Measurements from ENCODE around the gene PYY.
"Not testable (repeated sequence)": the region's sequence is repeated elsewhere in the genome, so short reads cannot be mapped to it uniquely, and the experiment has no call there.

PYY gene

DNA sequence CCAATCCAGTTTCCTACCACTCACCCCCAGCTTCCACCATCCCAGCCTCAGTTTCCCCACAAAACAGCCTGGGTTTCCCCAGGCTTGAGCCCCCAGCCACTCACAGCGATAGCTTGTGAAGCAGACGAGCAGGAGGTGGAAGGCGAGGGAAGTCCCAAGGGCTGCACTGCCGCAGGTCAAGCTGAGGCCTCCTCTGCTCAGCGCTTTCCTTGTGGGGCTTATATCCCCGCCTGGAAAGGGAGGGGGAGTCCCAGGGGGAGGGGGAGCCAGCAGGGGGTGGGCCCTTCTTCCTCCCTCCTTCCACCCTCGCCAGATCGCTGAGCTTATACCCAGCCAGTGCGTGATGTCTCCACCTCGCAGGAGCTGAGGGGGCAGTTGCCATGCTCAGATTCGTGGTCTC, at the start of gene PYY:
PYY (minus strand) TSS at position 195 of the 400 bp plus-strand sequence. CDS start 457 bp downstream, outside the sequence.
- DNase-seq = no peak

DNA sequence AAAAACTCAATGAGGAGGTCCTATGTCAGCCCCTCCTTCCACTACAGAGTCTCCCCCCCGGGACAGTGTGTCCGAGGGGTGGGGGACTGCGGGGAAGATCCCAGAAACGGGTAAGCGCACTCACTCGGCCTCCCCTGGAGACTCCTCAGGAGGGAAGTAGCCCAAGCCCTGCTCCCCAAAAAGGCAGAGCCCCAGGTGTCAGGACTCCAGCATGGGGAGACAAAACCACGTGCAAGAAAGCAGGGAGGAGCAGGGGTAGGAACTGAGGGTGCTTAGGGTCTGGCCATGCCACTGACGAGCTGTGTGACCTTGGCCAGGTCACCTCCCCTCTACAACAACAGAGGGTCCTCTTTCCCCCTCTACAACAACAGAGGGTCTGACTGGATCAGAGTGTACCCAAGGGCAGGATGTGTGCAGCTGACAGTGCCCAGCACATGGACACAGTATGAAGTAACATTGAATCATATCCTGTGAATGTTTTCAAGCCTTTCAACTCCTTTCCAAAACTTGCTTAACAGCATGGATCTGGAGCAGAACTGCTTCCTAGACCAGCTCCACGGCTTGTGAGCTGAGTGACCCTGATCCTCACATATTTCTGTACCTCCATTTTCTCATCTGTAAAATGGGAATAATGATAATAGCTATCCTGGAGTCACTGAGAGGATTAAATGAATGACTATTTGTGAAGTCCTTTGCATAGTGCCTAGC, 48.6 kb upstream of the PYY start:
- no peak for DNase-seq

DNA sequence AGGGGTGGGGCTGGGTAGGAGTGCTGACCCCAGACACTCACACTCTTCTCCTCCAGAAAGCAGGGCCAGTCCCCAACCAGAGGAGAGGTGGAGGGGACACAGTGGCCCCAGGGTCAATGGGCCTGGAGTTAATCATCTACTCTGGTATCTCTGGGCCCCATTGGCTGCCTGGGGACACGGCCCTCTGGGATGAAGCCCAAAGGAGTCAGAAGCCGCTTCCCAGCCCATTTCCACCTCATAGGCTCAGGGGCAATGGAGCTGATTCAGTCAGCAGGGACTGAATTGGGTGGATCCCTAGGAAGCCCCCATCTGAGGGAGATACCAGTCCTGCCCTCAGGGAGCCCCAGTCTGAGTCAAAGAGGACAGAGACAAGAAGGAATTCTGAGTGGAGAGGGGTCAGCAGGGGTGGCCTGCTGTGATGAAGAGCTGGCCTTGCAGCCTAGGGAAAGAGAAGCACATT, 47.8 kb upstream of the PYY start:
- DNase-seq = no peak

DNA sequence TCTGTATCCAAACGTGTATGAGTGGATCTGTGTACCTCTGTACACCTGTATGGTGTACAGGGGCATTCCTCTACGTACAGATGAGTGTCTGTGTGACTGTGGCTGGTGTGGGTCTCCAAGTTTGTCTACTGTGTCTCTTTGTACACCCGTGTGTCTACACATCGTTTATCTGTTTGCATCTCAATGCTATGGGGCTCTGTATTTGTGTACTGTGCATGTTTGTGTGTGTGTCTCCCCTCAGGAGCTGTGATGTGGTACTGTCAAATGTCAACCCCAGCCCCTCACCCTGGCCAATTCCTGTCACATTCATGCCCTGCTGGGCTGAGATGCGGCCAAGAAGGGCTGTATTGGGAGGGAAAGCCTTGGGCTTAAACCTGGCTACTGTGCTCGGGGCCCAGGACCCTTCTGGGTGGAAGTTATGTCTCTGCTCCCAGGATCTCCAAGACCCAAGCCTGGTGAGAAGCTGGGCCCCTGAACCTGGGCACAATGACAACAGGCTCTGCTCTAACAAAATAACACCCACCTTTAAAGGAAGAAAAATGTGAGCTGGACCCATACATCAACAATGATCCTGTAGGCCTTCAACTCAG, 47.2 kb upstream of the PYY start:
- no peak for DNase-seq

DNA sequence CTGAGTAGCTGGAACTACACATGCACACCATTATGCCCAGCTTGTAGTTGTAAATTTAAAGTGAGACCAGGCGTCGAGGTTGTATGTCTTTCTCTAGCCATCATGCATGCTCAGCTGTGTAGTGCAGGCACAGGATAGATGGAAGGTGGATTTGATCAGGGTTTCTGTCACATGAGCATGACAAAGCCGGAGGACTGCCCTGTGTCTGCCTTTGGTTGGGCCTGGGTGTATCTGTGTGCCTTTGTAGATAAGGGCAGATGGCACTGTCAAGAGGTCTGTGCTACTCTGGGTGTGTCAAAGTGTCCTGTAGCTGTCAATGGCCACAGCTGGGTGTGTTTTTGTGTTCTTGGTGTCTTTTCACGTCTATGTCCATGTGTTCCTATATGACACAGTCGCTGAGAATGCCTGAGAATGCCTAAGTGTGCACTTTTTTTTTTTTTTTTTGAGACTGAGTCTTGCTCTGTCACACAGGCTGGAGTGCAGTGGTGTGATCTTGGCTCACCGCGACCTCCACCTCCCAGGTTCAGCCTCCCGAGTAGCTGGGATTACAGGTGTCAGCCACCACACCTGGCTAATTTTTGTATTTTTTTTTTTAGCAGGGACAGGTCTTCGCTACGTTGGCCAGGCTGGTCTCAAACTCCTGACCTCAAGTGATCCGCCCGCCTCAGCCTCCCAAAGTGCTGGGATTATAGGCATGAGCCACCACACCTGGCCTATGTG, 46.6 kb upstream of the PYY start:
- no peak for DNase-seq

DNA sequence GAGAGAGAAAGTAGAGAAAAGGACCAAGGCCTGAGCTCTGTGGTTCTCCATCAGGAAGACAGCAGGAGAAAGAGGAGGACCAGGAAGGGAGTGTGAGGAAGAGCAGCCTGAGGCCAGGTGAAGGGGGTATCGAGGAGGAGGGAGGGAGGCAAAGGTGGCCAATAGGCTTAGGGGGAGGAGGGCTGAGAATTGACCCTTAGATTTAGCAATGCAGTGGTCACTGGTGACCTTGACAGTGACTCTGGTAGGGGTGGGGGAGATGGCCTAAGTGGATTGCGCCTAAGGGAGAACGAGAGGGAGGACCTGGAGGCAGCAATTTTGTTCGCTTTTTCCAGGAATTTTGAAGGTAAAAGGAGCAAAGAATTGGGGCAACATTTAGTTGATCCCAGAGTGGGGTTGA, 45.3 kb upstream of the PYY start:
- no peak for DNase-seq

DNA sequence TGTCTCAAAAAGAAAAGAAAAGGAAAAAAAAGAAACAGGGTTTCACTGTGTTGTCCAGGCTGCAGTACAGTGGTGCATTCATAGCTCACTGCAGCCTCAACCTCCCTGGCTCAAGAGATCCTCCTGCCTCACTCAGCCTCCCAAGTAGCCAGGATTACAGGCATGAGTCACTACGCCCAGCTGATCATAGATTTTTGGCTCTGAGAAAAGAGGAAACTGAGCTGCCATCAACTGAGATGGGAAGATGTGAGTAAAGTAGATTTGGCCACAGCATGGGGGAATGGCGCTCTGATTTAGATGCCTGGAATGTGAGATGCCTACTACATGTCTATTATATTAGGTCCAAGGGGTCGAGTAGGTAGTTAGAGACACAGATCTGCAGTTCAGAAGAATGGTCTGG, 44.8 kb upstream of the PYY start:
- no peak for DNase-seq

DNA sequence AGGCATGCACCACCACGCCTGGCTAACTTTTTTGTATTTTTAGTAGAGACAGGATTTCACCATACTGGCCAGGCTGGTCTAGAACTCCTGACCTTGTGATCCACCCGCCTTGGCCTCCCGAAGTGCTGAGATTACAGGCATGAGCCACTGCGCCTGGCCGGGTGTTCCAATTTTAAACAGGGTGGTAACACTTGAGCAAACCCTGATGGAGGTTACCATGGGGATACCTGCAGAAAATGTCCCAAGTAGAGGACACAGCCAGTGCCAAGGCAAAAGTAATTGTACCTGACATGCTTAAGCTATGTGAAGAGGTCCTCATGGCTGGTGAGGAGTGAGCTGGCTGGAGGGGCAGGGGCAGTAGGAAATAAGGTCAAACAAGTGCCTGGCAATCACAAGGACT, 43.4 kb upstream of the PYY start:
- DNase-seq = not testable (repeated sequence)

DNA sequence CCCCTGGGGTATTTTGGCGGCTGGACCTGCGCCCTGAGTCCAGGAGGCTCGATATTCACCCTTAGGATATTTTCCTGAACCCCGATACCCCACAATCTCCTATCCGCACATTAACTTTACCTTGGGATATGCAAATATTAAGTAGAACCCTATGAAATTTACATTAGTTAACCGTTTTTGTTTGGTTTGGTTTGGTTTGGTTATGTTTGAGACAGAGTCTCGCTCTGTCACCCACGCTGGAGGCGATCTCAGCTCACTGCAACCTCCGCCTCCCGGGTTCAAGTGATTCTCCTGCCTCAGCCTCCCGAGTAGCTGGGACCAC, 41.4 kb upstream of the PYY start:
- DNase-seq = no peak

DNA sequence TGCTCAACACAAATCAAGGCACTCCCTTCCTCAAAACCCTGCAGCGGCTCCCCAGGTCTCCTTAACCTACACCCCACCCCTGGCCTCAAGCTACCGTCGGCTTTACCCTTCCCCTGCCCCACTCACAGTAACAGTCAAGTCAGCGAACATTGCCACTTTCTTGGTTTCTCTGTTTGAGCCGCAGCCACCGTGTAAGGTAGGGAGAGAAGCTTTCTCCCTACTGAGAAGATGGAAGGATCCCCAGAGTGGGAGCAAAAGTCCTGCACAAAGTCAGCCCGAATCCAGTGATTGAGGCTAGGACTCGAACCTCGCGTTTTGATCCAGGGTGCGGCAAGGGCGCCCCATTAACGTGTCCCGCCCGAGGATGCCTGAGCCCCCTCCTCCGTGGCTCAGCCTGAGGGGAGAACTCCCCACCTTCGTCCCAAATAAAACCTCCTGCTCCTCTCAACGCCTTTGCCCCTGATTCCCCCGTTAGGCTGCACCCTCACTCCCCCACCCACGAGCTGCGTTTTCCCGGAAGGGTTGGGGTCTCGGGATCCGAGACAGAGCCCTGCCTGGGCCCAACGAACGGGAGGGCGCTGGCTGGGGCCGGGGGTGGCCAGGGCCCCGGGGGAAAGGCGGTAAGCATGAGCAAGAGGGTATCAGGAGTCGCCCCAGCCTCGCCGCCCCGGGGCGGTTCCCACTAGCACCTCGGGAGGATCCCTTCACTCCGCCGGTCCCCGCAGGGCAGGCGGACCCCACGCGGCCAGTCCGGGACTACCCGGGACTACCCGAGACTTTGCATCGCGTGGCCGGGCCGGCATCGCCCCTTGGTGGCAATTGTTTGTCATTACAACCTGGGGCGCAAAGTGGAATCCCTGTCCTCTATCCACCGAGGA, 40.8 kb upstream of the PYY start:
- peak; percentile 72 for DNase-seq

DNA sequence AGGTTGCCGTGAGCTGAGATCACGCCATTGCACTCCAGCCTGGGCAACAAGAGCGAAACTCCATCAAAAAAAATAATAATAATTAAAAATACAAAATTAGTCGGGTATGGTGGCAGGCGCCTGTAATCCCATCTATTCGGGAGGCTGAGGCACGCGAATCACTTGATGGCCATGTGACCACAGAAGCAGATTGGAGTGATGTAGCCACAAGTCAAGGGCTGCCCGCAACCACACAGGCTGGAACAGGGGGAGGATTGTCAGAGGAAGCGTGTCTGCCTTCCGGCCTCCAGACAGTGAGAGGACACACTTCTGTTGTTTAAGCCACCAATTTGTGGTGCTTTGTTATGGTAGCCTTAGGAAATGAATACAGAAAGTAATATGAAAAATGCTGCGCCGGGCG, 38.9 kb upstream of the PYY start:
- no peak for DNase-seq

DNA sequence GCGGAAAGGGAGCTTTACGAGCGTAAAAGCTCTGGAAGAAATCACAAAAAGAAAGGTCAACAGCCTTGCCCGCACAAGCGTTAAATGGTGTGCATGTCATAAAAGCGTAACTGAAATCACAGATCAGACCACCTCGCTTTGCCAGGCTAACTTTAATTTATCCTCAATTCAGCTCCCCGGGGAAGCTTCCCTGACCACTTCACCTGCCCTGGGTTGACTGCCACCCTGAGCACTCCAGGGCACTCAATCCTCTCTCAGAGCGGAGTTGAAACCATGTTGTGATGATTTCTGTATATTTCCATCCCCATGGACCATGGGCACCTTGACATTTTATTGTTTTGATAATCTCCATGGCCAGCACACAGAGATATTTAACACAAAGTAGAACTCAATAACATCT, 34.6 kb upstream of the PYY start:
- DNase-seq = no peak

DNA sequence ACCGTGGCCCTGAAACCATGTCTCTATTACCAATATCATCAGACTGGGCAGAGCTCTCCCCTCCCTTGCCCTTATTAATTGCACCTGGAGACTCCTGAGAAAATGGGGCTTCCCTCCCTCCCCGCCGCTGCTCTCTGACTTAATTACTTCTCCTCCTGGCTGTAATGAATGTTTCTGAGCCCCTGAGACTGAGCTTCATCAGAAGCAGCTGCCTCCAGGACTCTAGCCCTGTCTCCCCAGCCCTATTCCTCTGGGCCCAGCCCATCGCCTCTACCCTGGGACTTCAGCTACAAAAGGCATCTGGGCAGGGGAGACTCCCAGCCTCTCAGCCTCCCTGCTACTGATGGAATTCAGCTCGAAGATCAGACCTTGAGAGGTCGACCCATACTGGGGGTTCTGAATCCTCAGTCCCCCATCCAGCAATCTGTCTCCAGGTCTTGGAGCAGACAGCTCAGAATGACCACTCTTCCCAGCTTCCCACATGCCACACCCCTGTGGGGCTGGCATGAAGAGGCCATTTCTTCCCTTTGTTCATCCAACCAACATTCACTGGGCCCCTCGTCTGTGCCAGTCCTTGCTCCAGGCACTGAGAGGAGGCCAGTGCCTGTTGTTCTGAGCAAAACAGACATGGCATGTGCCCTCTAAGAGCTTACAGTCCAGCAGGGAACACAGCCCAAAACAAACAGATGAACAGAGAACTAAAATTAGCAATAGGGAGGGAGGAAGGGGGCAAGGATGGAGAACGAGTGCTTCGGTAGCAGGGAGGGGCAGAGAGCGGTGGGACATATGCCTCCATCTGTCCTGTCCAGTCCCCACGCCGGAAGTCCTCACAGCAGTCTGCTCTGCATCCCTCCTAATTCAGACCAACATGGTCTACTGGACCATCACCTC, 33.6 kb upstream of the PYY start:
- no peak for DNase-seq

DNA sequence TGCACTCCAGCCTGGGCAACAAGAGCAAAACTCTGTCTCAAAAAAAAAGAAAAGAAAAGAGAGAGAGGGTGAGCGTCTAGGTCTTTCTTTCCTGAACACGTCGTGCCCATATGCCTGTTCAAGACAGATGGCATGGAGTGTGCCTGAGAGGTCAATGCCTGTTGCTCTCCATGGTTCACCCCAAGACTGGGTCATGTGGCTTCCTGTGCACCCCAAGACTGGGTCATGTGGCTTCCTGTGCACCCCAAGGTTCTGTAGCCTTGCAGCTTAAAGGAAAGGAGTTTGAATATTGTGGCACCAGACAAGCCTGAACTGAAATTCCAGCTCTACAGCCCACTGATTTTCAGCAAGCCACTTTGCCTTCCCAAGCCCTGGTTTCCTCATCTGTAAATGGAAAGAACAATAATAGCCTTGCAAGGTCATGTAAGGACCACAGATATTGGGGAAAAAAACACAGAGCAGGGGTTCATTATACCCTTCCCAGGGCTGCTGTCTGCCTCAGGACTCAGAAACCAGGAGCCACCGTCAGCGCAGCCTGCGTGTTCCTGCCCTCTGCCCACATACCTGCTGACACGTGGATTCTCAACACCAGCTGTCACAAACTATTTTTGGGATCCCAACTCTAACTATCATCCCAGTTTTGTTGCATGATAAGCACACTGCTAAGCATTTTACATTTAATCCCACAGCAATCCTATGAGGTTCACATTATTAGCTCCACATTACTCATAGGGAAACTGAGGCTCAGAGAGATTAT, 32.7 kb upstream of the PYY start:
- no peak for DNase-seq

DNA sequence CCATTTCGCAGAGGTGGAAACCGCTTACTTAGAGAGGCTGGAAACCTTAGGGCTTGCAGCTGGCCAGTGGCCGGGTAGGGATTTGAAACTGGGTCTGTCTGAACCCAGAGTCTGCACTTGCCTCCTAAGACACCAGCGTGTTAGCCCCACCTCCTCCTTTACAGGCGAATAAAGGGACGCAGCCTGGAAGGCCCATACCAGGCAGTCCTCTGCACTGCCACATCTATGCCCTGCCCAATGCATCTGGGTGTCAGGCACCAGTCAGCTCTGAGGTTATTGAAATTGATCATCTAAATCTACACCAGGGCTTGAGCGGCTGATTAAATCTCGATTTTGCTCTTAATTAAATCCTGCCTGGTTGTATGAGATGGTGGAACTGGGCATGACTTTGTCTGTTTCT, 30.8 kb upstream of the PYY start:
- DNase-seq = no peak

DNA sequence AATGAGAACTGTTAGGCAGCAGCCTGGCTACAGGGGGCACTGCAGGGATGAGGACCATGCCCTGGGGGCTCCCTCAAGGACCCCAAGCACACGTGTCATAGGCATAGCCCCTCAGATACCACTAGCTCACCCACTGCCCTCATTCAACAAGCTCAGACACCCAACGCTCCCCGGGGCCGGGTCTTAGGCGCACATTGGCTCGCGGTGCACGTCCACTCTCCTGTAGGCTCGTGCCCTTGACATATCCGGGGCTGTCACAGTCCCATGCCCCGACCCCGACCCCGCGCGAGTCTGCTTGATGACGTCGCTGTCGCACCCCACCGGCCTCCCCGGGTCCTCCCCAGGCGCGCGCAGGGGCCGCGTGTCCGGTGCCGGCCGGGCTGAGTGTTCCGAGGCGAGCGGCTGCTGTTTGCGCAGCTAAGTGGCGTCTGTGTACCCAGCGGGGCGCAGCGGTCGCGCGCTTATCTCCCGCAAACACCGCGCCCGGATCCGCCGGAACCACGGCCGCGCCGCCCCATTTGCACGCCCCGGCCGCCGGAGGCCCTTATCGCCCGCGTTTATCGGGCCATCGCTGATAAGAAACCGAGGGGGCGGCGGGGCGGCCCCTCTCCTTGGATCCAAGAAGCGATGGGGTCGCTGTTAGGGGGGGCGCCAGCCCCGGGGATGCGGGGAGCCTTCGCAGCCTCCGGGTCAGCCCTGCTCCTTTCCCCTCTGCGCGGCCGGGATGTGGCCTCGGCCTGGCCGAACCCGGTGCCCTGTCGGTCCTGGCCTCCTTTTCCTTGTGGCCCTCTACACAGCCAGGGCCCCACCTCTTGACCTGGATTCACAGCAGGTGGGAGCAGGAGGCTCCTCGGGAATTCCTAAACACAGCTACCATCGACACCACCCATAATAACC, 30.0 kb upstream of the PYY start:
- DNase-seq = no peak

DNA sequence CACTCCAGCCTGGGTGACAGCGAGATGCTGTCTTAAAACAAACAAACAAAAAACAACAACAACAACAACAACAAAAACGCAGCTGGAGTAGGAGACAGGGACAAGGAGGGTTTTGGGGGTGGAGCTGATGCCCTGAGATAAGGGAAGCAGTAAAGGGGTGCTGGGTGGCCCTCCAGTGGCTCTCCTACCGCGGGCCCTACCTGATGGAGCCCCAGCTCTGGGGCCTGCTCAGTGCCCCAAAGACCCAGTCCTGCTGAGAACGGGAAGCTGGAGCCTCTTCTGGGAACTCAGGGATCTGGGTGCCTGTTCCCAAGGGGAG, 29.4 kb upstream of the PYY start:
- no peak for DNase-seq

DNA sequence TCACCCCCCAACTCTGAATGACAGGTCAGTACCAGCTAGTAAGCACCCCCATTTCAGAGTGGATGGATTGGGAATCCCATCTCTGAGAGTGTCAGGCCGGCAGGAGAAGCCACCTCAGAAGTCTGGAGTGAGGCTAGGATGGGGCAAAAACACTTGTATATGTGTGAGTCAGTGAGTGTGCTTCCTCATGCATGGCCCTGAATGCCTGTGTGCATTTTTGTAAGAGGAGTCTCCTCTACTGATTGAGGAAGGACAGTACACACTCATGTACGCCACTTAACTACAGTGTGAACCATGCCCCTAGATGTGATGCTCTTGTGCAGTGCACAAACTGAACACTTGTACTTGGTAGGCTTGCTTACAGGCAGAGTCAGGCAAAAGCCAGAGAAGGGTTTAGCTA, 28.4 kb upstream of the PYY start:
- no peak for DNase-seq

DNA sequence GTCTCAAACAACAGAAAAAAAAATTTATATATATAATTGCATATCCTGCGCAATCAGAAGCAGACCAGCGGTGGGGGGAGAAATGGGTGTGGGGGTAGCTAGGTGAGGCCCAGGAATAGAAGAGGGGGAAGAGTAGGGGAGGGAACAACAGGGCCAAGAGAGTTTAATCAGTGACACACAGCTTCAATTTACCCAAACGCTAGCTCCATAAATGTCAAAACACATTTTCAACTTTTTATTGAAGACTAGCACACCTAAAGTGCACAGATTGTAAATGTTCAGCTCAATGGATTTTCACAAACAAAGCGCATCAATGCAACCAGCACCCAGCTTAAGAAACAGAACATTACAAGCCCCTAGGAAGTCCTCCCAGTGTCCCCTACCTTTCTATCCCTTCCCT, 25.9 kb upstream of the PYY start:
- DNase-seq = no peak

DNA sequence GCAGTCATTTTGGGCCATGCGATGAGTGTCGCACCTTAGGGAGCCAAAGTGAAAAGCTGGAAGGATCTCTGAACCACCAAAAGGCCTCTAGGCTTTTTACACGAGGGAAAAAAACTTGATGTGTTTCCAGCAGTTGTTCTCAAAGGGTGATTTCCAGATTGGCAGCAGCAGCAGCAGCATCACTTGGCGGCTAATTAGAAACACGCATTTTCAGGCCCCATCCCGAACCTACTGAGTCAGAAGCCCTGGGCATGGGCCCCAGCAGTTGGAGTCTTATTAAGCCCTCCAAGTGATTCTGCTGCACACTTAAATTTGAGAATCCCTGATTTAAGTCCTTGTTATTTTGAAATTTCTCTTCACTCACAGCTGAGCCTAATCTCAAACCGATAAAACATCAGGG, 25.3 kb upstream of the PYY start:
- no peak for DNase-seq

DNA sequence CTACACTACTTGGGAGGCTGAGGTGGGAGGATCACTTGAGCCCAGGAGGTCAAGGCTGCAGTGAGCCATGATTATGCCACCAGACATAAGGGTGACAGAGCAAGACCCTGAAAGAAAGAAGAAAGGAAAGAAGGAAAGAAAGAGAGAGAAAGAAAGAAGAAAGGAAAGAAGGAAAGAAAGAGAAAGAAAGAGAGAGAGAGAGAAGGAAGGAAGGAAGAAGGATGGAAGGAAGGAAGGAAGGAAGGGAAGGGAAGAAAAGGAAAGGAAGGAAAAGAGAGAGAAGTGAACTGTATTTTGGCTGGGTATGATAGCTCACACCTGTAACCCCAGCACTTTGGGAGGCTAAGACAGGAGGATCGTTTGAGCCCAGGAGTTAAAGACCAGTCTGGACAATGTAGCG, 24.3 kb upstream of the PYY start:
- no peak for DNase-seq
